Brain pericyte (primary cell): ENCODE data around the gene PDE4A.

Experiments
- DNase-seq: peaks from one replicate; pipeline ENCODE4 v3.0.0-alpha.2; 2012; ENCODE audit warnings: low read depth, low spot score

Gene PDE4A

GRCh38 chr19:10510301-10510802, 90.0 kb downstream of the PDE4A start:
- no peak for DNase-seq

- DNase-seq, result no peak
Observed at GRCh38 chr19:10513223-10513622, 92.9 kb downstream of the PDE4A start.

GRCh38 chr19:10514211-10515145, 94.1 kb downstream of the PDE4A start:
- no peak for DNase-seq

- no peak for DNase-seq
Observed at GRCh38 chr19:10516064-10516385, 95.7 kb downstream of the PDE4A start.

- DNase-seq, result no peak
Observed at GRCh38 chr19:10516671-10517286, 96.4 kb downstream of the PDE4A start.

GRCh38 chr19:10517361-10517759, 97.0 kb downstream of the PDE4A start, which contains the start of gene S1PR5:
S1PR5 (minus strand) TSS chr19:10517447; CDS start chr19:10515011, 2,436 bp downstream.
- DNase-seq, result no peak

- no peak for DNase-seq
Observed at GRCh38 chr19:10517760-10518443, 97.6 kb downstream of the PDE4A start.

- no peak for DNase-seq
Observed at GRCh38 chr19:10518444-10519361, 98.4 kb downstream of the PDE4A start.
